ENCODE results near the gene CHST6.
"Not testable (repeated sequence)": the region's sequence is repeated elsewhere in the genome, so short reads cannot be mapped to it uniquely, and the experiment has no call there.

CHST6 gene

DNA sequence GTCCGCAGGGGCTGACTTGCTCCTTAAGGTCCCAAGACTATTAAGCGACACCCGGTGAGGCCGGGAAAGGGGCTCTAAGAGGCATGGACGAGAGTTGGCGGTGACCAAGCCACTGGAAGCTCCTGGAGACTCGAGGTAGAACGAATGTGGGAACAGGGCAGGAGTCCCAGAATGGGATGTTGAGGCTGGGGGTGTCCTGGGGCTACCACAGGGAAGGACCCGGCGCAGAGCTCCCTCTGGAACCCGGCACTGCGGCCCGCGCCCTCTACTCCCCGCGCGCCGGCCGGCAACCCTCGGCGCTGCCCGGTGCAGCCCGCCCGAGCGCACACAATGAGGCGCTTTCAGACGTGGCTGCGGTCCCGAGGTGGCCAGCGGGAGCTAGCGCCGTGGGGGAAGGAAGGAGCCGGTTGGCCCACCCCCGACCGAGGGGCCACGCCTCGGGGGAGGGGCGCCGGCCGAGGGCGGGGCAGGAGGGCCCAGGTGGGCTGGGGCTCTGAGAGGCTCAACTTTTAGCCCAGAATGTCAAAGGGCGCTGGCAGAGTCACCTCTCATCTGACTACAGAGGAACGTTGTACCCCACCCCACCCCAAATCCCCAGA lies at the start of gene CHST6:
Gene CHST6 (minus strand): TSS at position 366 of the 599 bp plus-strand sequence. CDS start 15,613 bp downstream, outside the sequence.
- no peak for DNase-seq

GRCh38 chr16:75542462-75542861 lies 47.2 kb upstream of the CHST6 start:
- DNase-seq, result not testable (repeated sequence)

- no peak for DNase-seq
Observed at GRCh38 chr16:75541236-75541635, 46.0 kb upstream of the CHST6 start.

GRCh38 chr16:75538882-75539565 lies 43.8 kb upstream of the CHST6 start:
- DNase-seq, result not testable (repeated sequence)

DNA sequence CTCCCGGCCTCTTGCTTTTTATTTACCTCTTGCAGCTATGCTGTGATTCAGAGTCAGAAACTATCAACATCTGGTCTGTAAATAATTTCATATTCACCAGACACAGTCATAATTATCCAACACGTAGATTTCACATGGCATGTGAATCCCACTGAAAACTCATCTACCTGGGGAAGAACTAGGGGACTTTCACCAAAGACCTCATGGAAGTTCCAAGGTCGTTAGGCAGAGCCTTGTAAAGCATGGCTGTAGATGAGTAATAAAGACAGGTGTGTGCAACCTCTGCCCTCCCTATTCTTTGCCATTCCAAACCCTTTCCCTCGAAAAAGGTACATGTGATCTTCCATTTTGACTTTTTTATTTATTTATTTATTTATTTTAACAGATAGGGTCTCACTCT lies 42.5 kb upstream of the CHST6 start:
- DNase-seq, result no peak

GRCh38 chr16:75535901-75536300 lies 40.7 kb upstream of the CHST6 start, which contains the start of gene CHST5:
CHST5 (minus strand) TSS chr16:75536108; CDS start chr16:75530384, 5,724 bp downstream.
- no peak for DNase-seq

GRCh38 chr16:75535211-75535843 lies 40.1 kb upstream of the CHST6 start:
- DNase-seq, result no peak

DNA sequence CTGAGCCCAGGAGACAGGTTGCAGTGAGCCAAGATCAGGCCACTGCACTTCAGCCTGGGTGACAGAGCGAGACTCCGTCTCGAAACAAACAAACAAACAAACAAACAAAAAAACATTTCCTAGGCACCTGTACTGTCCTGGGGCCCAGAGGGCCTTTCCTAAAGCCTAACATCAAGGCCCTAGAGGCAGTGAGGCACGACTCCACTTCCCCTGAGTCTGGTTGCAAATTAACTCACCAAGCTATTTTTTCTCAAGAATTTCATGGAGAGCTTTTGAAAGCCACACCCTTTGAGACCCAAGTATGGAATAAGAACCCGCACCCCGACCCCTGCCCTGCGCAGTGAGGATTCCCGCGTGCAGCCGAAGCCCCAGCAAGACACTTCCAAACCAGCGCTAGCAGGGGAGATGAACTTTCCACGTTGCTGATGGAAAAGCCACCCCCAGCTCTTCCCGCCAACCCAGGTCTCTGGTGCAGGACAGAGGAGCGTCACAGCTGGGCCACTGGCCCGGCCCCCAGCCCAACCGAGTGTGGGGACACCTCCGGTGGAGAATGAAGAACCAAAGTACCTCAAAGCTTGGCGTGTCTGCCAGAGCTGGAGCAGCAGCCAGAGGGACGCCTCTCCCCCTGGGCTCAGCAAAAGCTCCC lies 39.4 kb upstream of the CHST6 start:
- no peak for DNase-seq

DNA sequence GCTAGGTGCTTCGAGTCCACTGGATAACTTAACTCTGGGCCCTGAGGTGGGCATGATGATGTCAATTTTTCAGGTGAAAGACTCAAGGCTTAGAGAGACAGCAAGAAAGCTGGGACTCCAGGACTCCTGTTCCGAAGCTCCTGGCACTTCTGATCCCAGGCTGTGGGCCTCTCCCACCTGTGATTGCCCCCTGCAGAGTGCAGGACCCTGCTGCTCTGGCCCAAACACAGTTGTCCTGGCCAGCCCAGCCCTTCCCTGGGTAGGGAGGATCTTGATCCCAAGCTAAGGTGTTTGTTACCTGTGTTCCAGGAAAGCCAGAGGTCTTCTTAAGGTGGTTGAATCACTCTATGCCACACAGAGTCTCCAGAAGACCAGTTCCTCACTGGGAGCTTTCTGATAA lies 37.5 kb upstream of the CHST6 start:
- no peak for DNase-seq

- no peak for DNase-seq
Observed at GRCh38 chr16:75532142-75532765, 37.0 kb upstream of the CHST6 start.

DNA sequence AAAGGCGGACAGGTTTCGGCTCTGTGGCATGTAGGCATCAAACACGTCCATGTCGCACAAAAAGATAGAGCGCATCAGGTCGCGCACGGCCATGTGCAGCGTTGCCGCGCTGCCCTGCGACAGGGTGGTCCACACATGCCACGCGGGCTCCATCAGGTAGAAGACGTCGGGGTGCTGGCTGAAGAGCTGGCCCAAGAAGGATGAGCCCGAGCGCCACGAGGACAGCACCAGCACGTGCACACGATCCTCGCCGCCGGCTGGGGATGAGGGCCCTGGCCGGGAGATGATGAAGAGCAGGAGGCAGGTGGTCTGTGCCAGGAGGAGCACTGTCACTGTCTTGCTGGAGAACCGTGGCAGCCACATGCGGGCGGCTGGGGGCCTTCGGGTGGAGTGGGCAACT lies 34.7 kb upstream of the CHST6 start:
- no peak for DNase-seq

DNA sequence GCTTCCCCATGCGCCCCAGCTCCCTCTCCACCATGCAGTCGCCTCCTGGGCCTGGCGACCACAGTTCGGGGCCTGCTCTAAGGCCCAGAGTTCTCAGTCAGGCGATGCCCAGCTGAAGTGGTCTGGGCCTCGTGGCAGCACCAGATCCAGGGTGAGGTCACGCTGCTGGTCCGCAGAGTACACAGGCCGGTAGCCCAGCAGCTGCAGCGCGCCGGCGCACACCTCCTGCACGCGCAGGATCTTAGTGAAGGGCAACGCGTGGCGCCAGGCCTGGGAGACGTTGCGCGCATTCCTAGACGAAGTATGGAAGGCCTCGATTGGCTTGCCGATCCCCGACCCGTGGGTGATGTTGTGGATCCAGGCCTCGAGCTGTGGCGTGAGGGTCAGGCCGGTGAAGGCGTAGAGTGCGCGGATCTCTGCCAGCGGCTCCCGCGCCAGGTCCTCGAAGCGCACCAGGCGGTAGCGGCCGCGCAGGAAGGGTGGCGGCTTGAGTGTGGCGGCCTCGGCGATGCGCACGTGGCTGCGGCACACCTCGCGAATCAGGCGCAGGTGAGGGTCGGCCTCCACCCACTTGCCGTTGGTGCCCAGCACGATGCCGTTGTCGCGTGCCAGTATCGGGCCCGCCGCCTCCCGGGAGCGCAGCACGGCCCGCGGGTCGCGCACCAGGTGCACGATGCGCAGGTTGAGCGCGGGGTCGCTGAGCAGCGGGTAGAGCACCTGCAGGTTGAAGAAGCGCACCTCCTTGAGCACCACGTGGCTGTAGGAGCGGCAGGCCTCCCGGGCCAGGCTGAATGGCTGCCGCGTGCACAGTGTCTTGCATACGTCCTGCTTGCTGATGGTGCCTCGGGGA lies 34.0 kb upstream of the CHST6 start:
- no peak for DNase-seq

DNA sequence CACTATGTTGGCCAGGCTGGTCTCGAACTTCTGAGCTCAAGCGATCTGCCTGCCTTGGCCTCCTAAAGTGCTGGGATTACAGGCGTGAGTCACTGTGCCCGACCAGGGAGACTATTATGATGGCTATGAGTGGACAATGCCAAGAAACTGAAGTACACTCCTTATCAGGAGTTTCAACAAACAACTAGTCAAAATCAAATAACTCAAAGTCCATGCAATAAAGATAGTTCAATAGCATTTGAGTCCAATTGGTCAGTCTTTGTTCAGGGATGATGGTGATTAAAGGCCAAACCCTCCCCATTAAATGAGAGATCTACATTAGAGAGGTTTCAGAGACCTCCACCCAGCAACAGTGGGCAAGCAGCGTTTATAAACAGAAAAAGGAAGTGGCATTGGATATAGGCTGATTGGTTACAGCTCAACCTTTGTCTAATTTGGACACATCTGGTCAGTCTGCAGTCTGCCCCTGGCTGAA lies 32.6 kb upstream of the CHST6 start:
- DNase-seq, result no peak

DNA sequence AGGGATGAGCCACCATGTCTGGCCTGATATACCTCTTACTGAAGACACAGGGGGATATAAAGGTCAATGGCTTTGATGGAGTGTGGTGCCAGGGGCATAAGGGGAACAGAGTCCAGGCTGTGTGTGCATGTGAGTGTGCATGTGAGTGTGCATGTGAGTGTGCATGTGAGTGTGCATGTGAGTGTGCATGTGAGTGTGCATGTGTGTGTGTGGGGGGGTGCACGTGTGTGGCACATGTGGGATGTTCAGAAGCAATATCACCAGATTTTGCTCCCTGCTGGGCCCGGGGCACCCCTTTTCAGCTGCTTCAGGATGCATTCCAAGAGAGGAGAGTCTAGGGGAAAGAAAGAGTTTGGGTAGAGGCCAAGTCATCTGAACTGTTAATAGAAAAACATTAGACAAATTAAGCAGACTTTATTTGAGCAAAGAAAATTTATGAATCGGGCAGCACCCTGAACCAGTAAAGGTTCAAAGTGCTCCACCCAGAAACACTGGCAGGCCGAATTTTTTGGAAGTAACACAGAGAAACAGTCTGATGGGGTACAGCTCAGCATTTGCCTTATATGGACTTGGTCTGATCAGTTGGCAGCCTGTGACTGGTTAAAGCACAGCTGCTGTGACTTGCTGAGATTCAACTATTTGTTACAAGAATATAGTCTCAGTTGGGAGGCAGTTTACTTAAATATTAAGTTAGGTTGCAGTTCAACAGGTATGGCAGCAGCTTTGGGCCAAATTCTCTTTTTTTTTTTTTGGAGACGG lies 31.0 kb upstream of the CHST6 start:
- no peak for DNase-seq

GRCh38 chr16:75519175-75519574 lies 23.9 kb upstream of the CHST6 start:
- DNase-seq, result no peak

DNA sequence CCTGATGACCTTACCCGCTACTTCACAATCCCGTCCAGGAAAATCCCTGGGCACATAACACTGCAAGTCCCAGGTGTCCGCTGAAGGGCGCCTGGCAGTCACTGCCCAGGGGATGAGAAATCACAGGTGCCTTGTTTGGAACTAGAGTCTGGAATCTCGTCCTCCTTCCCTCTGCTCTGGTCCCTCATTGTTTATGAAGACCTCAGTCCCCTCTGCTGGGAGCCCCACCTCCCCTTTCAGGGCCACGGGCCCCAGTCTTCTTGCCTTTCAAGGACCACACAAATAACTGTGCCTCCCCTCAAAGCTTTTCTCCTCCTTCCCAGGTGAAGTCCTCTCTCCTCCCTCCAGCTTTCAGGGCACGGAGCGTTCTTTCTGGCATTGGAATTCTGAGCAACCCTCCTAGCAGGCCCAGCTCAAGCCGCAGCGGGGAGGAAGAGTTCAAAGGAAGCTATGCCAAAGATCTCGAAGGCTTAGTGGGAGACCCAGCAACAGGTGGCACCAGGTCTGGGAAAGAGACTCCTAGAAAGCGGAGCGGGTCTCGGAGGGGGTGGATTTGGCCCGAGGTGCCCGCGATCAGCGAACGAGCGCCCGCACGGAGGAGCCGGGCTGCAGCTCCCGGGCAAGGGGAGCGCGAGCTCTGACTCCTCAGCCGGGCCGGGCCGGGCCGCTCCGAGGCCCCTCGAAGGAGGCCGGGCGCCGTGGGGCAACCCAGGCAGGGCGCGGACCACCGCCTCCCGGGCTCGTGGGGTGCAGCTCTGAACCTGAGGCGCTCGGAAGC lies 21.1 kb upstream of the CHST6 start:
- DNase-seq, result not testable (repeated sequence)

DNA sequence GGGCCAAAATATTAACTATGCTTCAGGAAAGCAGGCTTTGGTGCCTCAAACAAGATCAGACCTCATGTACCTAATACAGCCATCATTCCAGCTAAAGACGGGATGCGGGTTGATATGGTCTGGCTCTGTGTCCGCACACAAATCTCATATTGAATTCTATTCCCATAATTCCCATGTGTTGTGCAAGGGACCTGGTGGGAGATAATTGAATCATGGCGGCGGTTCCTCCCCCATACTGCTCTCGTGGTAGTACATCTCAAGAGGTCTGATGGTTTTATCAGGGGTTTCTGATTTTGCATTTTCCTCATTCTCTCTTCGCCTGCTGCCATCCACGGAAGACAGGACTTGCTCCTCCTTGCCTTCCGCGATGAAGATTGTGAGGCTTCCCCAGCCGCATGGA lies 19.1 kb upstream of the CHST6 start:
- DNase-seq, result no peak

DNA sequence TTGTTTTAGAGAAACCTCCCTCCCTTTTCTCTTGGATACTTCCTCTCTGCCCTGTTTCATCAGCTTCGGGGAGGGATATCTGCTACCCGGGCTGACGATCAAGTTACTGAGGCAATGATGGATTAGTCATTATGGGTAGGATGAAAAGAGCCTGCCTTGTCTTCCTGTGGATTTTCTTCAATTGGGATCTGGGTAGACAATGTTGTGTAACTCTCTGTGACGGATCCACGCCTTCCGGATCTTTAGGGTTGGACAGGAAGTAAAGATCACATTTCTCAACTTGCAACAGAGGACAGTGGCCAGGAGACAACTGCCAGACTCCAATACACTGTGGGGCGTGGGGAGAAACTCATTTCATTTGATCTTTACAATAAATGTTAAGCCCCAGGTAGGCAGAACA lies 11.3 kb upstream of the CHST6 start:
- DNase-seq, result peak; percentile 22

GRCh38 chr16:75506107-75506506 lies 10.9 kb upstream of the CHST6 start:
- no peak for DNase-seq

DNA sequence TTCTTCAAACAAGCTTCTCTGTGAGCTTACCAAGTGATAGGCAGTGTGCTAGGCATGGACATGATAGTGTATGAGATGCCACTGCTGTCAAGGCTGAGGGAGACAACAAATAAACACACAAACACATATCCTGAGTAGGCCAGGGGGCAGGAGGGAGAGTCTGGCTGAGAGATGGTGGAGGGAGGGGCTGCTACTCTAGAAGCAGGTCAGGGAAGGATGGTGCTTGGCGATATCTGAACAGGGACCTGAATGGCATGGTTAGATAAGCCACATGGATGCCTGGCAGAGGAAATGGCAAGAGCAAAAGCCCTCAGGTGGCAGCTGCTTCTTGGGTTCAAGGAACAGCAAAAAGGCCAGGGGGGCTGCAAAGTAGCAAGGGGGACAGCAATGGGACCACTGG lies 8.6 kb upstream of the CHST6 start:
- DNase-seq, result no peak
